ENCODE measurements around the gene OLIG2.

The OLIG2 gene

DNA sequence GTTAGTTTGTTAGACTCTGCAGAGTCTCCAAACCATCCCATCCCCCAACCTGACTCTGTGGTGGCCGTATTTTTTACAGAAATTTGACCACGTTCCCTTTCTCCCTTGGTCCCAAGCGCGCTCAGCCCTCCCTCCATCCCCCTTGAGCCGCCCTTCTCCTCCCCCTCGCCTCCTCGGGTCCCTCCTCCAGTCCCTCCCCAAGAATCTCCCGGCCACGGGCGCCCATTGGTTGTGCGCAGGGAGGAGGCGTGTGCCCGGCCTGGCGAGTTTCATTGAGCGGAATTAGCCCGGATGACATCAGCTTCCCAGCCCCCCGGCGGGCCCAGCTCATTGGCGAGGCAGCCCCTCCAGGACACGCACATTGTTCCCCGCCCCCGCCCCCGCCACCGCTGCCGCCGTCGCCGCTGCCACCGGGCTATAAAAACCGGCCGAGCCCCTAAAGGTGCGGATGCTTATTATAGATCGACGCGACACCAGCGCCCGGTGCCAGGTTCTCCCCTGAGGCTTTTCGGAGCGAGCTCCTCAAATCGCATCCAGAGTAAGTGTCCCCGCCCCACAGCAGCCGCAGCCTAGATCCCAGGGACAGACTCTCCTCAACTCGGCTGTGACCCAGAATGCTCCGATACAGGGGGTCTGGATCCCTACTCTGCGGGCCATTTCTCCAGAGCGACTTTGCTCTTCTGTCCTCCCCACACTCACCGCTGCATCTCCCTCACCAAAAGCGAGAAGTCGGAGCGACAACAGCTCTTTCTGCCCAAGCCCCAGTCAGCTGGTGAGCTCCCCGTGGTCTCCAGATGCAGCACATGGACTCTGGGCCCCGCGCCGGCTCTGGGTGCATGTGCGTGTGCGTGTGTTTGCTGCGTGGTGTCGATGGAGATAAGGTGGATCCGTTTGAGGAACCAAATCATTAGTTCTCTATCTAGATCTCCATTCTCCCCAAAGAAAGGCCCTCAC, at the start of gene OLIG2:
Gene OLIG2 (plus strand): TSS at position 447 of the 954 bp plus-strand sequence. CDS start 928 bp downstream, outside the sequence.
- H3K27ac ChIP-seq = no peak within 1 kb of the TSS
- no peak within 1 kb of the TSS for H3K4me3 ChIP-seq

DNA sequence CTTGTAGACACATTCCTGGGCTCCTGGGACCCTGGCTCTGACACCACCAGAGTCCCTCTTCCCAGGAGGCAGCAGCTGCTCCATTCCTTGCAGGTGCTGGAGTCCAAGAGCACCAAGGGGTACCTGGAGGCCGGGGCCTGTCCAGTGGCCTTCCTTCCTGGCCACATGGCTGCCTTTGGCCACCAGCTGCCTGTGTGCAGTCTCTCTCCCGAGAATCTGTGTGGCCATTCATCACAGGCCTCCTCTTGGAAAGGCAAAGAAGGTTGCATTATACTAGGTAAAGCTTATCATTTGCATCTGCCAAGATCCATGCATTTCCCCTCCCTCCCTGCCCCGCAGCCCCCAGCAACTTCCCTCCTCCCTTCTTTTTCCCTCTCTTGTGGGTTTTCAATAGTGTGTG, 48.9 kb upstream of the OLIG2 start:
- no peak overlapping the region for H3K27ac ChIP-seq
- H3K4me3 ChIP-seq = no peak overlapping the region

DNA sequence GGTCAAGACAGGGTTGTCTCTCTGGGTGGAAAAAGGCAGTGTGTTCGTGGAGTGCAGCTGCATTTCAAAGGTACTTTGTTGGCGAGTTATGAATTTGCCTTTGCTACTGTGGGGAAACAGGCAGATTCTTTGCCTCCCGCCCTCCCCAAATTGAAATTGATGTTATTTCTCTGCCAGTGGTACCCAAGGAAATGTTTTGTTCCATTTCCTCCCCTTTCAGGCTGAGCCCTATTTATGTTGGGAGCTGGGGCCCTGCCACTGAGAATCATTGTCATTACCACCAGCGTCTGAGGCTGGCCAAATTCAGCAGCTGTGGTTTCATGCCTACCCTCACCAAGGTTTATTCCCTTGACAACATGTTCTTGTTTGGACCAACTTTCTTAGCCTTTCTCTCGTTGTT, 48.5 kb upstream of the OLIG2 start:
- H3K27ac ChIP-seq = no peak overlapping the region
- H3K4me3 ChIP-seq = no peak overlapping the region

DNA sequence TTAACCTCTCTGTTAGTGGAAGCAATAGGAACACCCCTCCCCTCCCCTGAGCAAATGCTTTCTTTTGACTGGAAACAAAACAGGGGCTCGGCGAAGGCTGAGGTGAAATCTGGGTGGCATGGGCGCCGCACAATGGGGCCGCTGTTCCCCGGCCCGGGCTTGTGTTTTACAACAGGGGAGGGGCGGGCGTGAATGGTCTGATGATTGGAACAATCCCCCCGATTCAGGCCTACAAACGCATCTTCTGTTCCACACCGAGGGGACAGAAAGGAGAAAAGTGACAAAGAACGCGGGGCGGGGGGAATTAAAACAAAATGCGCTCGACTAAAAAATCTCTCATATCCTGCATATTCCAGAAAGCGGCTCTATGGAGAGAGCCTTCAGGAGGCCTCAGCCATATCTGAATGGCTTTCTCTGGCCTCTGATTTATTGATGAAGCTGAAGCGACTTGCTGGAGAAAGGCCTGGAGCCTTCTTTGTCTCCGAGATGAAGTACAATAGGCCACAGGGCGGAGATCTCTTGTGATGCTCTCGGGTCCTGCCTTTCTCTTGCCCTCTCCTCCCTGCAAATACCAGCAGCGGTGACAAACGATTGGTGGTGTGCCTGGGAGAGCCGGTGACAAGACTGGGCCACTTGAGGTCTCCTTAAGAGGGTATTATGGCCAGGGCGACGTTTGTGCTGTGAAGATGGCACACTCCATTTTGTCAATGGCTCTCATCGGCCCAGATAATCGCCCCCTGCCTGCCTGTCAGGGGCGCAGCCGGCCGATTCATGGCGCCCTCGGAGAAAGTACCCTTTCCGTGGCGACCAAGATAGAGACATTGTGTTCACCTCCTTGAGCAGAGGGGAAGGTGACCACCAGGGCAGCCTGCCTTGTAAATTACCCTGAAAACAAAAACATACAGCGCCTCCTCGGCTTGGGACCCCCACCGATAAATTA, 47.1 kb upstream of the OLIG2 start:
- Histone ChIP-seq H3K27ac (no peak overlapping the region), H3K4me3 (no peak overlapping the region)

DNA sequence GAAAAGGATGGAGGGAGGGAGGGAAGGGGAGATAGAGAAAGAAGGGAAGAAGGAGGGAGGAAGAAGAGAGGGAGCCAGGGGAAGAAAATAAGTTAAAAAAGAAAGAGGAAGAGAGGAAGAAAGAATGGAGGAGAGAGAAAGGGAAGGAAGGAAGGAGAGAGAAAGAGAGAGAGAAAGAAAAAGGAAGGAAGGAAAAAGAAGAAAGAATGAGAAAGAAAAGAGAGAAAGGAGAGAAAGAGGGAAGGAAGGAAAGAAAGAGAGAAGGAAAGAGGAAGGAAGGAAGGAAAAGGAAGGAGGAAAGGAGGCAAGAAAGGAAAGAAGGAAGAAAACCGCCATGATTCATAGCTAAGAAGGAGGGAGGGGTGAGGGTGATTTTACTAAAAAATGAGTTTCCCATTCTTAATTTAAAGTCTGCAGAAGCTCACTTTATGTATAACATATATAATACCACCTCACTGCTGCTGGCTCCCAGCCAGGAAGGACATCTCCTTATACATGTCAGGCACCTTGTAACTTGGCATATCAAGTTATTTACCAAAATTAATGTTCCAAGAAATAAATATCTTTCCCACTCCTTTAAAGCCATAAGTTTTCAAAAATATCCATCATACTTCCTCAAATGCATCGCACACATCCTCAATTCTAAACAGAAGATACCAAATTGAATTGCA, 46.0 kb upstream of the OLIG2 start:
- H3K27ac ChIP-seq = no peak overlapping the region
- H3K4me3 ChIP-seq = no peak overlapping the region

DNA sequence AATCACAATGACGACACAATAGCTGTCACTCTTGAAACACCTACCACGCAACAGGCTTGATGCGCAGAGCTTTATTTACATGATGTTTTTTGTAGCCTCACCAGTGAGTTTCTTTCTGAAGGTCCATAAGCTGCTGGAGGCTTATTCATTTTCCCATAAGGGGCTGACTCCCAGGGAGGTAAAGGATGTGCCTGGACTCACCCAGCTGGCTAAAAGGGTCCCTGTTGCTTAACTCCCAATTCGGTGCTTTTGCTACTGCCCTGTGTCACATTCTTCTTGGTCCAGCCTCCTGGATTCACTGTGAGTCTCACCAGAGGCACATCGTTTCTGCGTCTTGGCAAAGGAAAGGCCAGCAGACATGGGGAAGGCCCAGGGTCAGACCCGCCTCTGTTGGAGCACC, 44.6 kb upstream of the OLIG2 start:
- Histone ChIP-seq H3K27ac (no peak overlapping the region), H3K4me3 (no peak overlapping the region)

DNA sequence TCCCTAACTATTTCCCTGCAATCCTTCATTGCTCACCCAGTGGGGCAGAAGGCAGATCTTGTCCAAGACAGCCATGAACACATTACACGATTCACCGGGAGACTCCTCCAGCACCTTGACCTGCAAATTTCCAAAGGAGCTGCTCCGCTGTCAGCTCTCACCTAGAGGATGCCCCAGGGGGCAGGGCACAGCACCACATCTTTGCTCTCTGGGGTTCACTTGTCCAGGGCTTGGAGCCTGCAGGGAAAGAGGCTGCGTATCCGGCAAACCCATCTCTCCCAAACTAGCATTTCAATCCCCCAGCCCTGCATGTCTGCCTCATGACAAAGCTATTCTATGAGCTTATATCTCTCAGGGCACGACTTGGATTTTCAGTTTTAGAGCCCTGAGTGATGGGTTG, 35.1 kb upstream of the OLIG2 start:
- H3K4me3 ChIP-seq = no peak overlapping the region
- H3K27ac ChIP-seq = no peak overlapping the region

DNA sequence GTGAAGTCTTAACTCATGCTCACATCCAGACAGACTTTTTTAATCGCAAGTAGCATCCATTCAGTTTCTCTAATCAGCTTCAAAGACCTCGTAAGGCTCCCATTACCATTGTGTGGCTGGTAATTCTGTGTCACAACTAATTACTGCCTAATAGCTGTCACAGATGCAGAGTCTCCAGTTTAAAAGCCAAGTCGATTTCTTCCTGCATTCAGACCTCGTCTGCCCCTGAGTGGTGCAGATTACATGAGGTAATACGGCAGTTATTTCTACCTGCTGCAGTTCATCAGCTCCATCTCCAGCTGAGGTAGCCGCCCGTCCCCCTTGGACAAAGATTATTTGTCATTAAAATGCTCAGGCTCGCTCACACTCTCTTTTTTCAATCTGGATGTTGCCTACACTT, 34.4 kb upstream of the OLIG2 start:
- no peak overlapping the region for H3K27ac ChIP-seq
- H3K4me3 ChIP-seq = no peak overlapping the region

DNA sequence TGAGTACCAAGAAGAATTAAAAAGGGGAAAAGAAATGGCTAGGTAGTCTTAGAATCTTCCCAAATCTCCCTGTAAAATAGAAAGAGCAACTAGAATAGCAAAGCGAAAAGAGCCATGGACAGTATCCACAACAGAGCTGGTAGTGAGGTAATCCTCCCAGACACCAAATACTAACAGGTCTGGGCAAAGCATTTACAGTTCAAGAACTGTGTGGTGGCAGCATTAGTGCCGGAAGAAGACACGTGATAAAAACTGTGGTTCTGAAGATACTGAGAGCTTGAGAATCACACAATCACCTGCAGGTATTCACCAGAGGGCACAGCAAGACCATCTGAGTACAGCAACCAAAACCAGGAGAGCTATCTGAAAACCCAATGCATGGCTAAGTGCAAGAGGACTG, 31.8 kb upstream of the OLIG2 start:
- Histone ChIP-seq H3K27ac (no peak overlapping the region), H3K4me3 (no peak overlapping the region)

DNA sequence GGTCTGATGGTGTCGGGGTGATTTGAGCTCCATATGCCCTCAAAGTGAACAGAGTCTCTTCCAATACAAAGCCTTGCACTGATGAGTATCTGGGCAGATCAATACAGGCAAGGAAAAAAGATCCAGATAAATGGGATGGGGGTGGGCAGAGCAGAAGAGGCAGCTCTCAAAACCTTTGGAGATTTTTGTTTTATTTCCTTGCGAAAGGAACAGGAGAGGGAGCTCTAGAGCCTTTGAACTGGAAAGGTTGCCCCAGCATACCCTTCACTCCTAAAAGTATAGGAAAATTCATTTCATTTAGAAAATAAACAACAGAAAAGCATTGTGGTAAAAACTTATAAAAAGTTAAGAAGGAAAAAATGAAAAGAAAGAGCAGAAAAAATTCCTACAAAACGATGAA, 31.4 kb upstream of the OLIG2 start:
- H3K4me3 ChIP-seq = no peak overlapping the region
- no peak overlapping the region for H3K27ac ChIP-seq

DNA sequence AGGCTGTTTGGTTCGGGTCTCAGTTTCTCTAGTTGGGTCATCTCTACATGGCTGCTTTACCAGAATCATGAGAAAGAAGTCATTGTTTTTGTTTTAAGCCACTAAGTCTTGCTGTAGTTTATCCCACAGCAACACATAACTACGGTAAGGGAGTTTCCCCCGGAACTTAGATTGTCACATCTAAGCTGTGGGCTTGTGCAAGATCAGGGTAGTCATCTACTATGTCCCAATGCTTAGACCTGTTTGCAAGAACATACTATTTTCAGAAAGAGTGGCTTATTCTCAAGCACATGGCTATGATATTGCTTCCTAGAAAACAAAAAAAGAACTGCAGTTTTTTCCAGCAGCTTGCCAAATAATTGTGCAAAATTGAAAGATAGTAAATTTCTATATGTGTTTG, 18.0 kb upstream of the OLIG2 start:
- no peak overlapping the region for H3K4me3 ChIP-seq
- no peak overlapping the region for H3K27ac ChIP-seq

DNA sequence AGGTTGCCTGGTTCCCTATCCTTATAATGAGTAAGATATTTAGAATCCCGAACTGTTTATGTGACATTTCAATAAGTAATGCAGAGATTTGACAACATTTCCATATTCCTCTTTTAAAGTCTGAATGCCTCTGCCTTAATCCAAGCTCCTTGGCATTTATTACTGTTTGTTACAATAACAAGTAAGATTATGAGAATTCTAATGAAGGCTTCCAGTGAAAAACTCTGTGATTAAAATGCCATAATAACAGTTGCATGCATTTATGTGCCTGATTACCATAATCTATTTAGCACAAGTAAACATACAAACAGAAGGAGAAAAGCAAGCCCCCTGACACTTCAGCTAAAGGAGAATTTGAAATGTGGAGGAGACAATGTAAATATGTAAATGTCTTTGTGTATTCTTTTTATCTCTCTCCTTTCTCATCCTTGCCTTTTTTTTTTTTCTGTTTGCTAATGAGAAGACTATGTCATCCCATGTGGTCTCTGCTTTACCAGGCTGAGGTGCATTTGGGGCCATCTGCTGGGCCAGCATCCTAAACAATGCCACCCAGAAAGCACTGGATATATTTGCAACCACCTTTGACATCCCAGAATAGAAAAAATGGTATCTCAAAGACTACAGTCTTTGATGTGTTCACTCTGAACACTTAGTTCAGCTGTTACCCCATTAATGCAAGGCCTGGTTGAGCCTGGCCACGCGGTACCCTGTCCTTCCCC, 17.2 kb upstream of the OLIG2 start:
- Histone ChIP-seq H3K27ac (no peak overlapping the region), H3K4me3 (no peak overlapping the region)

DNA sequence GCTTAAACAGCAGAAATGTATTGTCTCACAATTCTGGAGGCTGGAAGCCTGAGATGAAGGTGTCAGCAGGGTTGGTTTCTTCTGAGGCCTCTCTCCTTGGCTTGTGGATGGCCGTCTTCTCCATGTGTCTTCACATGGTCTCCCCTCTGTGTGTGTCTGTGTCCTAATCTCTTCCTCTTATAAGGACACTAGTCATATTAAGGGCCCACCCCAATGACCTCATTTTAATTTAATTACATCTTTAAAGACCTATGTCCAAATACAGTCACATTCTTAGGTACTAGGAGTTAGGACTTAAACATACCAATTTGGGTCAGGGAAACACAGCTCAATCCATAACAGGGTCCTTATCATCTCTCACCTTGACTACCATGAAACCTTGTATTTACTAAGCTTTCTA, 14.8 kb upstream of the OLIG2 start:
- Histone ChIP-seq H3K4me3 (no peak overlapping the region), H3K27ac (peak overlapping the region in 1 of 21 experiments; percentile 9)

DNA sequence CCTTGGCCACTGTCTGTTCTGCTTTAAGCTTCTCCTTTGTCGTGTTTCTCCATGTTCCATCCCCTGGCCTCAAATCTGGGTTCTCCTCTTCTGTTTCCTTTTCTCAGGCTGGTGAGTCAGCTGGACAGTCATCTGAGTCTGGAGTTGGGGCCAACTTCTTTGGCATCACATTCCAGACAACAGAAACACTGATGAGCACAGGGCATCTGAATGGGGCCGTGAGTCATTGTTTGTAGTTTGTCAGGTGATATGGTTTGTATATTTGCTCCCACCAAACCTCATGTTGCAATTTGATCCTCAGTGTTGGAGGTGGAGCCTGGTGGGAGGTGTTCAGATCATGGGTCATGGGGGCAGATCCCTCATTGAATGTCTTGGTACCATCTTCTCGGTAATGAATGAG, 14.3 kb upstream of the OLIG2 start:
- no peak overlapping the region for H3K27ac ChIP-seq
- no peak overlapping the region for H3K4me3 ChIP-seq

DNA sequence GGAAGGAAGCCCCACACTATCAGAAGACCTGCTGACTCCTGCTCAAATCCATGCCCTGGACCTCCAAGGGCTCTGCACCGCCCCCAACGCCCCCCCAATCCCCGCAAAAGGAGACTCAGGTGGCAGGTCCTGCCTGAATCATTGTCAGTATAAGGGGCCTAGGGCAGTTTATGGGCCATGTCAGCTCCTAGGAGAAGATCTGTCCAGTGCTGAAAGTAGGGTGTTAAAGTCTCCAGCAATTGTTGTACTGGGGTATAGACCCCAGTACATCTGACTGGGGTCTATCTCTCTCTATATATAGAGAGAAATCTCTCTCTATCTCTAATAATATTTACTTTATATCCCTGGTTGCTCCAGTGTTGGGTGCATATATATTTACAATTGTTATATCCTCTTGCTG, 12.1 kb upstream of the OLIG2 start:
- Histone ChIP-seq H3K4me3 (no peak overlapping the region), H3K27ac (no peak overlapping the region)

DNA sequence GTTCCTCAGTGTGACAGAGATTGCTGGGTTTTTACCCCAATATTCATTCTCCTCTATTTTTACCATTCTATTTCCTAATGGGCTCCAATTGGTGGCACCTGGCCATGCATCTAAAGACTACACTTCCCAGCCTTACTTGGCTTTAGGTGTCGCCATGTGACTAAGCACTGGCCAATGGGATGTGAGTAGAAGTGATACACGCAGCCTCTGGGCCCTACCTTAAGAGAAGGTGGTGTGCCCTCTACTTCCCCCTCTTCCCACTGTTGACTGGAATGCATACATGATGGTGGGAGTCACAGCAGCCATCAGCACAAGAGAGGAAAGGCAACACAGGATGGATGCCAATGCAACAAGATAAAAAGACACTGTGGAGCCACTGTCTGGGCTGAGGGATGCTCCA, 11.4 kb upstream of the OLIG2 start:
- no peak overlapping the region for H3K27ac ChIP-seq
- H3K4me3 ChIP-seq = no peak overlapping the region

DNA sequence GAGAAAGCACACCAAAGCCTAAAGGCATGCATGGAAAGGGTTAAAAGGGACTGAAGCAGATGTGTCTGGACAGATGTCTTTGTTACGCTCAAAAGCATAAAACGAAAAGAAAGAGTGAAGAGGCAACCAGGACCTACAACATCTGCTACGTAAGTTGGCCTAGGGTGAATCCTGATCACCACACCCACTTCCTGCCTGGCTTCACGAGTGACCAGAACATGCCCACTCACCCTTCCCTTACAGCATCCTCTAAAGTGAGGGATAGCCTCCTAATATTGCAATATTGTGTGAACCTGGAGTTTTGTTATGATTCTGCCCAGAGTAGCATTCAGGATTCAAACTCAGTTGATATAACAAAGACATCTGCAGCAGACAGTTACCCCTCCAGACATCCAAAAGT, 10.6 kb upstream of the OLIG2 start:
- H3K27ac ChIP-seq = no peak overlapping the region
- no peak overlapping the region for H3K4me3 ChIP-seq

DNA sequence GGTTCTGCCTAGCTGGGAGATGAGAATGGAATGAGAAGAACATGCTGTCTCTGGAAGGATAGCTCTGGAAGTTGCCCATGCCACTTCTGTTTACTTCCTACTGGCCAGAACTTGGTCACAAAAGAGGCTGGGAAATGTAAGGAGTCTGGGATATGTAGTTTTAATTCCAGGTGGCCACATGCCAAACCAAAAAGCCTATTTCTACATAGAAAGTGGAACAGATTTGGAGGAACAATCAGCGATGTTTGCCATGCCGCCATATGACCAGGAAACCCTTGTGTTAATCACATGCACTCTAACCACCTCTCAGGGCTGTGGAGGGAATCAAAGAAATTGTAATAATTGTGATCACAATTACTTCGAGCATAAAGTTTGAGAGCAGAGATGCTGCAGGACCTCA, 10.0 kb upstream of the OLIG2 start:
- no peak overlapping the region for H3K27ac ChIP-seq

DNA sequence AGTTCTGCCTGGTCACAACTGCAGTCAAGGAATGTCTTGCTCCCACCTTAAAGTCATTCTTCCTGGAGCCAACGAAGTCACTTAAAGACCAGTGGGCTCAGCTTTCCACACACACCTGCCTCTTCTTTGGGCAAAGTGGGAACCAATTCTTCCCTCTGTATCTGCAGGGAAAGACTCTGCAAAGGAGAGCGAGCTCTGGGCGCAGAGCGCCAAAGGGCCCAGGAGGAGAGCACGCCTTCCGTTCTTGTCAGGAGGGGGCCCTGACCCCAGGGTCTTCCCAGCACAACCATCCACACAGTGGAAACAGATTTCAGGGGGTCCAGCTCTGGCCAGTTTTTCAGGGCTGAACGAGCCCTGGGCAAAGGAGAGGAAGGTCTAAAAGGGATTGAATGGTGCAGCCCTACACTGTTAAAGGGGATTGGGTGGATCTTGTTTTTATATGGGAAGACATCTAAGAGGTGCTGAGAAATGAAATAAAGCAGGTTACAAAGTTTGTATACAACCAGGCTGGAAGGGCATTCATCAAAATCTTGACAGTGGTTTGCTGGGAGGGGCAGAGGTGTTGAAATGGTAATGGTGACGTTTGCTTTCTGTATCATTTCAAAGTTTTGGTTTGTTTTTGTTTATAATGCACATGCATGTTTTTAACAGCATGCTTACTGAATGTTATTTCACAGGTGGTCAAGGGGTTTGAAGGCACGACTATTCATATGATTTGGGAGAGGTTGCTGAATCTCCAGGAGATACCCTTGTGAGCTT, 6.8 kb upstream of the OLIG2 start:
- Histone ChIP-seq H3K4me3 (no peak overlapping the region), H3K27ac (no peak overlapping the region)

More for the DNA sequence above, 10.0 kb upstream of the OLIG2 start:
- no peak overlapping the region for H3K4me3 ChIP-seq

Data from skin epidermis (tissue), 12 donors.